Hepatocyte (in vitro differentiated cells): ENCODE results near the gene PCBD2. TPM values are rescaled to one million over a fixed set of nuclear protein-coding genes. Genes with fewer than 3 reads are reported as not detected.

ENCODE experiments used
- DNase-seq: peaks from one replicate; pipeline ENCODE4 v3.0.0-alpha.2; 2016; ENCODE audit warnings: low spot score
- H2AFZ ChIP-seq: fragments of 200-600 bp; sonication (generic); 2 replicates; pipeline ENCODE4 v1.6.0; 2016; ENCODE audit warnings: antibody characterized with exemption, mild to moderate bottlenecking
- H3K27ac ChIP-seq: fragments of 200-600 bp; sonication (generic); 2 replicates; pipeline ENCODE4 v1.5.1; 2016; ENCODE audit warnings: mild to moderate bottlenecking
- H3K27me3 ChIP-seq: fragments of 200-600 bp; sonication (generic); 2 replicates; pipeline ENCODE4 v1.6.1; 2016
- H3K36me3 ChIP-seq: fragments of 200-600 bp; sonication (generic); replicated peaks from 2 replicates; pipeline ENCODE4 v1.5.1; 2016; ENCODE audit warnings: low read depth; ENCODE audit not compliant: insufficient read depth
- H3K4me1 ChIP-seq: fragments of 200-600 bp; sonication (generic); 2 replicates; pipeline ENCODE4 v1.5.1; 2016; ENCODE audit warnings: mild to moderate bottlenecking, moderate library complexity; ENCODE audit not compliant: insufficient read depth
- H3K4me2 ChIP-seq: fragments of 200-600 bp; sonication (generic); 2 replicates; pipeline ENCODE4 v1.6.0; 2016
- H3K4me3 ChIP-seq: fragments of 200-600 bp; sonication (generic); 2 replicates; pipeline ENCODE4 v1.5.1; 2016; ENCODE audit warnings: mild to moderate bottlenecking
- H3K79me2 ChIP-seq: fragments of 200-600 bp; sonication (generic); 2 replicates; pipeline ENCODE4 v1.6.0; 2017; ENCODE audit warnings: mild to moderate bottlenecking
- H3K9me2 ChIP-seq: fragments of 200-600 bp; sonication (generic); replicated peaks from 2 replicates; pipeline ENCODE4 v1.6.0; 2017; ENCODE audit warnings: mild to moderate bottlenecking; ENCODE audit not compliant: insufficient read depth
- H3K9me3 ChIP-seq: fragments of 200-600 bp; sonication (generic); 2 replicates; pipeline ENCODE4 v1.5.1; 2016; ENCODE audit warnings: low read depth, mild to moderate bottlenecking
- H4K20me1 ChIP-seq: fragments of 200-600 bp; sonication (generic); 2 replicates; pipeline ENCODE4 v1.6.0; 2016; ENCODE audit warnings: mild to moderate bottlenecking; ENCODE audit not compliant: insufficient read depth, poor library complexity, severe bottlenecking
- EZH2 ChIP-seq: fragments of 200-600 bp; sonication (generic); IDR thresholded peaks from 2 replicates; pipeline ENCODE4 v1.6.1; 2016; ENCODE audit warnings: antibody characterized with exemption, mild to moderate bottlenecking, borderline replicate concordance
- EZH2phosphoT487 ChIP-seq: fragments of 200-600 bp; sonication (generic); IDR thresholded peaks from one replicate; pipeline ENCODE4 v1.6.1; 2018; ENCODE audit warnings: antibody characterized with exemption, mild to moderate bottlenecking, low read depth, moderate library complexity; ENCODE audit not compliant: unreplicated experiment, severe bottlenecking
- WGBS: methylation state at CpG from one replicate; pipeline ENCODE4 v1.1.6; 2016; ENCODE audit warnings: low lambda C conversion rate; ENCODE audit errors: missing lambda C conversion rate; 5-methylcytosine and 5-hydroxymethylcytosine counted together
- polyA plus RNA-seq: library from polyadenylated mRNA; unstranded; fragments of >200 nt; fragmentation: Nextera tagmentation; extraction: Ambion mirVana; gene quantifications from 2 replicates; pipeline ENCODE4 v1.2.1, GENCODE V29; 2016
- total RNA-seq: library from RNA; depleted of rRNA; stranded (reverse); fragments of >200 nt; gene quantifications from 2 replicates; pipeline ENCODE4 v1.2.3, GENCODE V29; 2014
- TF ChIP-seq, protein P1 (sequence below): fragments of 200-600 bp; sonication (generic); IDR thresholded peaks from 2 replicates; pipeline ENCODE4 v1.5.1; 2016; ENCODE audit warnings: antibody characterized with exemption, mild to moderate bottlenecking; ENCODE audit not compliant: poor library complexity

The PCBD2 gene
- total and polyA plus RNA-seq, 2 experiments from 2014 or later = 5.2 to 14.0 TPM

DNA sequence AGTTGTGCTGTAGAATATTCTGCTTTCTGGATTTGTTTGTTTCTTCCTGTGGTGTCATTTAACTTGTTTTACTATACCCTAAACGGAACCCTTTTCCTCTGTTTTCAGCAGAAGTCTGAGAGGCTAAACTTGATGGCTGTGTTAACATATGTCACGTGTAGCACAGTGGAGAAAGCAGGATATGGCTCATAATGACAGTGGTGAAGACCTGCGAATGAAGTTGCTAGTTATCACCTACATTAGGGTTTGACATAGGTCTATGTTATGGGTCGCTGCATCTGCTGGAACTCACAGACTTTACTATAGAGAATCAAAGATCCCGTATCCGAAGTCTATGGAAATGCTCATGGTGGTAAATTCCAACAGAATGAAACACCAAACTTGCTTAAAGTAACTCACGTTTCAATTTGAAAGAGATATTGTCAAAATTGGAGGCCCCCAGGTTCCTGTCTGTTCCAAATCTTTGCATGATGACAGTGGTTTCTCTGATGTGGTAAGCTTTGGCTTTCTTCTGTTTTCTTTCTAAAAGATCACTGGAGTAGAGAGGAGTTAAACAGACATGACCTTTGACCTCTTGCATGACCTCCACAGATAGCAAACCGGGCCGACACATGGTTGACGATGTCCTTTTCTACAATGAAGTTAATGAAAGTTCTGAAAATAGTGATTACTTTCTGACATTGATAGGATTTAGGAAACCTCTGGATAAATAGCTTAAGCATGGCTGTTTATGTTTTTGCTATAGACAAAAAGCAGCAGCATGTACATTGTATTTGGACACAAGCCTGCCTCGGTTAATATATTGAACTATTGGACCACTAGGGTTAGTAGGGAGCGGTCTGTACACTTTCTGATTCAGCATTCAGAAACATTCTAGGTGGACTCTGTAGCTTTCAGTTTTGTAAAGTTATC lies 59.7 kb downstream of the PCBD2 start:
- no peak overlapping the region for H3K4me3 ChIP-seq
- H3K36me3 ChIP-seq = no peaks in the 10 kb centered on the region
- H3K9me3 ChIP-seq = no peaks in the 10 kb centered on the region
- no peak for TF ChIP-seq EZH2
- TF ChIP-seq, protein P1, sequence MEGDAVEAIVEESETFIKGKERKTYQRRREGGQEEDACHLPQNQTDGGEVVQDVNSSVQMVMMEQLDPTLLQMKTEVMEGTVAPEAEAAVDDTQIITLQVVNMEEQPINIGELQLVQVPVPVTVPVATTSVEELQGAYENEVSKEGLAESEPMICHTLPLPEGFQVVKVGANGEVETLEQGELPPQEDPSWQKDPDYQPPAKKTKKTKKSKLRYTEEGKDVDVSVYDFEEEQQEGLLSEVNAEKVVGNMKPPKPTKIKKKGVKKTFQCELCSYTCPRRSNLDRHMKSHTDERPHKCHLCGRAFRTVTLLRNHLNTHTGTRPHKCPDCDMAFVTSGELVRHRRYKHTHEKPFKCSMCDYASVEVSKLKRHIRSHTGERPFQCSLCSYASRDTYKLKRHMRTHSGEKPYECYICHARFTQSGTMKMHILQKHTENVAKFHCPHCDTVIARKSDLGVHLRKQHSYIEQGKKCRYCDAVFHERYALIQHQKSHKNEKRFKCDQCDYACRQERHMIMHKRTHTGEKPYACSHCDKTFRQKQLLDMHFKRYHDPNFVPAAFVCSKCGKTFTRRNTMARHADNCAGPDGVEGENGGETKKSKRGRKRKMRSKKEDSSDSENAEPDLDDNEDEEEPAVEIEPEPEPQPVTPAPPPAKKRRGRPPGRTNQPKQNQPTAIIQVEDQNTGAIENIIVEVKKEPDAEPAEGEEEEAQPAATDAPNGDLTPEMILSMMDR = no peak
- TF ChIP-seq EZH2phosphoT487 = no peak
- H4K20me1 ChIP-seq = no peaks in the 10 kb centered on the region
- 60% methylated on average over 12 of the region's 12 CpGs for WGBS
- no peaks in the 10 kb centered on the region for H3K4me1 ChIP-seq
- no peak overlapping the region for H3K27ac ChIP-seq
- no peaks in the 10 kb centered on the region for H3K79me2 ChIP-seq
- no peak overlapping the region for H2AFZ ChIP-seq
- H3K9me2 ChIP-seq = no peaks in the 10 kb centered on the region
- H3K27me3 ChIP-seq = no peaks in the 10 kb centered on the region
- H3K4me2 ChIP-seq = no peak overlapping the region
- no peak for DNase-seq

DNA sequence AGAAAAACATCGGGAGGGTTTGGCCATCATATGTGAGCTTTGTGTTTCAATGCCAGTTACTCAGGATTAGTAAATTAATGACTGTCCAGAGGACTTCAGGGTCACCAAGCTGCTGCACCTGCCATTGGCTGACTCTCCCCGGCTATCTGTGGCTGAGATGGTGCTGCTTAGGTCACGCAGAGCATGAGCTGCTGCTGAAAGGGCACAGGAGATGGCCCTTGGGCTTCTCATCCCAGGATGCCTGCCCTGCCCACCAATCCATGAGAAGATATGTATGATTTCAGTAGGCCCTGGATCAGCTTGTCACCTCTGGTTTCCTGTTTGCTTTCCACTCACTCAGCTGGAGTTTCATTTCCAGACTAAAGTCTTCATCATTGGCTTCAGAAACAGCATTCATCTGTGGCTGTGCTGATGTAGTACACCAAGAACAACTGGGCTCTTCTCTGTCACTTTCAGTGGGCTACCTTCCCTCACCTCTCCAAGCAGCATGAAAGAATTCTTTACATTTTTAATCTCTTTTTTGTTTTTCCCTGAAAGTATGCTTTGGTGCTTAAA lies 60.4 kb downstream of the PCBD2 start:
- Histone ChIP-seq H3K27me3 (no peaks in the 10 kb centered on the region), H3K4me3 (no peak overlapping the region), H3K4me2 (no peak overlapping the region), H4K20me1 (no peaks in the 10 kb centered on the region), H3K27ac (no peak overlapping the region), H3K36me3 (no peaks in the 10 kb centered on the region), H3K4me1 (no peaks in the 10 kb centered on the region), H3K9me3 (no peaks in the 10 kb centered on the region), H3K79me2 (no peaks in the 10 kb centered on the region), H3K9me2 (no peaks in the 10 kb centered on the region), H2AFZ (no peak overlapping the region)
- no peak for DNase-seq
- TF ChIP-seq, protein P1 = no peak
- no peak for TF ChIP-seq EZH2phosphoT487
- TF ChIP-seq EZH2 = no peak
- 72% methylated on average over 3 of the region's 3 CpGs for WGBS

- Histone ChIP-seq H2AFZ (no peak within 1 kb of the TSS), H3K36me3 (no peaks in the 10 kb centered on the region), H3K9me3 (no peaks in the 10 kb centered on the region), H3K79me2 (no peaks in the 10 kb centered on the region), H4K20me1 (no peaks in the 10 kb centered on the region), H3K4me3 (no peak within 1 kb of the TSS), H3K27me3 (no peaks in the 10 kb centered on the region), H3K4me1 (no peaks in the 10 kb centered on the region), H3K27ac (no peak within 1 kb of the TSS), H3K9me2 (no peaks in the 10 kb centered on the region), H3K4me2 (no peak within 1 kb of the TSS)
- no peak for DNase-seq
- TF ChIP-seq EZH2phosphoT487 (no peak), EZH2 (no peak)
- TF ChIP-seq, protein P1 = no peak
- 75% methylated on average over 3 of the region's 3 CpGs for WGBS
Observed at GRCh38 chr5:134967607-134968006, 62.7 kb downstream of the PCBD2 start, which contains the start of gene CATSPER3. Gene CATSPER3, plus strand, starts transcription at chr5:134967907. Its CDS starts 85 bp downstream, at chr5:134967992.
